Measurements from ENCODE around the gene MACF1. TPM values are rescaled to one million over a fixed set of nuclear protein-coding genes. Genes with fewer than 3 reads are reported as not detected.

The MACF1 gene
- total and polyA plus RNA-seq, 2 donors (not counting 1 experiment from before 2014, with no cell fraction given), result 64.1 to 159 TPM

- no peak for TF ChIP-seq EZH2 (IDR thresholded peaks at IDR 0.05; ENCODE audit: borderline replicate concordance, insufficient read depth, low read depth, low read length, poor library complexity, severe bottlenecking)
- no peak for TF ChIP-seq CTCF (IDR thresholded peaks at IDR 0.05)
- Mint-ChIP-seq H3K4me3 (peak overlapping the region; percentile 35), H3K27me3 (no peaks in the 10 kb centered on the region), H3K9me3 (ENCODE audit: insufficient read depth) (no peaks in the 10 kb centered on the region), H3K4me1 (peaks cover 62% of the 10 kb centered on the region), H3K27ac (peak overlapping the region; percentile 62)
- Histone ChIP-seq H3K4me2 (replicated peaks; ENCODE audit: low read depth, low read length, poor library complexity, severe bottlenecking) (peak overlapping the region; percentile 46), H4K20me1 (ENCODE audit: control insufficient read depth, insufficient read depth, low read length, poor library complexity, severe bottlenecking) (peaks cover 68% of the 10 kb centered on the region), H3K4me3 (ENCODE audit: control extremely low read depth in 1 of 5, extremely low read depth in 1 of 5, insufficient read depth in 1 of 5, low read depth in 2 of 5, low read length in 4 of 5) (no peak overlapping the region), H3K9me3 (ENCODE audit: control extremely low read depth in 1 of 3, control insufficient read depth in 2 of 3, insufficient read depth in 1 of 3, low read length in 2 of 3) (no peaks in the 10 kb centered on the region), H3K4me1 (ENCODE audit: control insufficient read depth in 2 of 2, insufficient read depth in 2 of 2, low read length in 2 of 2) (peaks cover 34 to 35% of the 10 kb centered on the region in 2 donors), H3K27me3 (replicated peaks in 1 of 4; ENCODE audit: control extremely low read depth in 1 of 4, control insufficient read depth in 3 of 4, insufficient read depth in 4 of 4, low read length in 3 of 4) (no peaks in the 10 kb centered on the region), H3K36me3 (replicated peaks in 1 of 2; ENCODE audit: control extremely low read depth in 1 of 2, control insufficient read depth in 1 of 2, extremely low read depth in 1 of 2, insufficient read depth in 2 of 2, low read length in 1 of 2) (peaks cover 5 to 25% of the 10 kb centered on the region in 2 experiments), H3K27ac (ENCODE audit: low read length in 2 of 2) (peak overlapping the region in 1 of 2 donors; percentile 63), H2AFZ (ENCODE audit: insufficient read depth, low read depth, low read length, poor library complexity, severe bottlenecking) (no peak overlapping the region), H3K79me2 (ENCODE audit: control insufficient read depth, insufficient read depth, low read length) (peaks cover 76% of the 10 kb centered on the region), H3K9ac (ENCODE audit: low read length) (peak overlapping the region; percentile 11)
- CTCF ChIA-PET, result interaction anchor here (0.9 to 1.1 kb wide), 2 partner anchors 15 to 144 kb away, joined by 4 read pairs; no protein-coding TSS in a partner anchor
- peak; percentile 61 for ATAC-seq (ENCODE audit: low read depth)
- peak; percentile 64 for DNase-seq
- POLR2A ChIA-PET, result interaction anchor here (0.7 to 0.8 kb wide), 2 partner anchors 12 to 85 kb away, joined by 3 read pairs; no protein-coding TSS in a partner anchor
- WGBS (ENCODE audit: insufficient coverage), result 0% methylated on average over 1 of the region's 1 CpG
- intact Hi-C loops (cut with micrococcal nuclease), result loop anchor here (2.0 kb wide), 1 partner anchor 13 kb away; no protein-coding TSS in a partner anchor
Measured at GRCh38 chr1:39395357-39395831, 190.9 kb downstream of the MACF1 start.

- no peak overlapping the region for H3K9ac ChIP-seq (ENCODE audit: low read length)
- H3K36me3 ChIP-seq (replicated peaks in 1 of 2; ENCODE audit: control extremely low read depth in 1 of 2, control insufficient read depth in 1 of 2, extremely low read depth in 1 of 2, insufficient read depth in 2 of 2, low read length in 1 of 2), result peaks cover 5 to 25% of the 10 kb centered on the region in 2 experiments
- H3K27me3 Mint-ChIP-seq, result no peaks in the 10 kb centered on the region
- H3K27ac Mint-ChIP-seq, result peak overlapping the region; percentile 1
- H3K4me2 ChIP-seq (replicated peaks; ENCODE audit: low read depth, low read length, poor library complexity, severe bottlenecking), result no peak overlapping the region
- DNase-seq (no peak), ATAC-seq (ENCODE audit: low read depth) (no peak)
- no peaks in the 10 kb centered on the region for H3K9me3 ChIP-seq (ENCODE audit: control extremely low read depth in 1 of 3, control insufficient read depth in 2 of 3, insufficient read depth in 1 of 3, low read length in 2 of 3)
- H4K20me1 ChIP-seq (ENCODE audit: control insufficient read depth, insufficient read depth, low read length, poor library complexity, severe bottlenecking), result peaks cover 70% of the 10 kb centered on the region
- 86% methylated on average over 3 of the region's 5 CpGs for WGBS (ENCODE audit: insufficient coverage)
- TF ChIP-seq EZH2 (IDR thresholded peaks at IDR 0.05; ENCODE audit: borderline replicate concordance, insufficient read depth, low read depth, low read length, poor library complexity, severe bottlenecking), result no peak
- TF ChIP-seq CTCF (IDR thresholded peaks at IDR 0.05), result no peak
- H3K27ac ChIP-seq (ENCODE audit: low read length in 2 of 2), result no peak overlapping the region
- no peaks in the 10 kb centered on the region for H3K9me3 Mint-ChIP-seq (ENCODE audit: insufficient read depth)
- H3K4me1 Mint-ChIP-seq, result peaks cover 58% of the 10 kb centered on the region
- peaks cover 34 to 35% of the 10 kb centered on the region in 2 donors for H3K4me1 ChIP-seq (ENCODE audit: control insufficient read depth in 2 of 2, insufficient read depth in 2 of 2, low read length in 2 of 2)
- no peaks in the 10 kb centered on the region for H3K27me3 ChIP-seq (replicated peaks in 1 of 4; ENCODE audit: control extremely low read depth in 1 of 4, control insufficient read depth in 3 of 4, insufficient read depth in 4 of 4, low read length in 3 of 4)
- intact Hi-C loops (cut with micrococcal nuclease), result no loop called here
- no peak overlapping the region for H2AFZ ChIP-seq (ENCODE audit: insufficient read depth, low read depth, low read length, poor library complexity, severe bottlenecking)
- ChIA-PET CTCF (interaction anchor here (1.2 to 5.8 kb wide), 2 partner anchors 9 to 14 kb away, joined by 3 to 30 read pairs; no protein-coding TSS in a partner anchor), POLR2A (no interaction called here)
- no peak overlapping the region for H3K4me3 Mint-ChIP-seq
- peaks cover 75% of the 10 kb centered on the region for H3K79me2 ChIP-seq (ENCODE audit: control insufficient read depth, insufficient read depth, low read length)
- H3K4me3 ChIP-seq (ENCODE audit: control extremely low read depth in 1 of 5, extremely low read depth in 1 of 5, insufficient read depth in 1 of 5, low read depth in 2 of 5, low read length in 4 of 5), result no peak overlapping the region
Measured at GRCh38 chr1:39396671-39397070, 192.2 kb downstream of the MACF1 start.
